Measurements from ENCODE around the gene PROM1. TPM values are rescaled to one million over a fixed set of nuclear protein-coding genes. Genes with fewer than 3 reads are reported as not detected.

The PROM1 gene
- total and polyA plus RNA-seq, 12 donors, result 1.2 to 19.3 (median 3.4) TPM

GRCh38 chr4:15963001-15963451 lies 120.8 kb downstream of the PROM1 start, which contains the start of gene FGFBP2:
FGFBP2 (minus strand) TSS chr4:15963175; CDS start chr4:15963129, 46 bp downstream.
- intact Hi-C loops (cut with DNase I), result loop anchor here in 5 of 10 donors (5.0 kb wide), 1 partner anchor 39 kb away; no protein-coding TSS in a partner anchor
- peak; percentile 30 to 56 for DNase-seq
- Histone ChIP-seq H3K27me3 (no peaks in the 10 kb centered on the region), H3K27ac (no peak within 1 kb of the TSS), H3K36me3 (no peaks in the 10 kb centered on the region), H3K9me3 (peaks cover 0 to 10% (median 0%) of the 10 kb centered on the region in 11 donors), H3K4me3 (peak within 1 kb of the TSS in 1 of 10 donors; percentile 5), H3K4me1 (peaks cover 0 to 20% (median 8%) of the 10 kb centered on the region in 9 donors)
- peak; percentile 64 to 79 (median 72) for ATAC-seq
- 40 to 42% methylated on average over 9 of the region's 9 CpGs for WGBS, 2 donors
- peak in 7 of 9 donors; percentile 37 to 53 (median 45) for TF ChIP-seq CTCF (IDR thresholded peaks at IDR 0.05)

- Histone ChIP-seq H3K27ac (no peak overlapping the region), H3K36me3 (no peaks in the 10 kb centered on the region), H3K27me3 (no peaks in the 10 kb centered on the region), H3K4me1 (peaks cover 0 to 20% (median 8%) of the 10 kb centered on the region in 9 donors), H3K4me3 (peak overlapping the region in 1 of 10 donors; percentile 2), H3K9me3 (peaks cover 0 to 10% (median 0%) of the 10 kb centered on the region in 11 donors)
- WGBS, 2 donors, result 84 to 85% methylated on average over 16 of the region's 16 CpGs
- peak in 7 of 8 donors; percentile 18 to 65 (median 55) for ATAC-seq
- intact Hi-C loops (cut with DNase I), result loop anchor here in 5 of 10 donors (2.0 to 5.0 kb wide), 2 partner anchors 40 to 79 kb away; no protein-coding TSS in a partner anchor
- no peak for TF ChIP-seq CTCF (IDR thresholded peaks at IDR 0.05)
- DNase-seq, result no peak
These were observed 121.9 kb downstream of the PROM1 start for GRCh38 chr4:15961781-15962510.

GRCh38 chr4:15958562-15958961 lies 125.3 kb downstream of the PROM1 start:
- Histone ChIP-seq H3K4me3 (no peak overlapping the region), H3K4me1 (peaks cover 0 to 19% (median 11%) of the 10 kb centered on the region in 9 donors), H3K9me3 (no peaks in the 10 kb centered on the region), H3K36me3 (no peaks in the 10 kb centered on the region), H3K27ac (no peak overlapping the region), H3K27me3 (no peaks in the 10 kb centered on the region)
- 86 to 90% methylated on average over 2 of the region's 2 CpGs for WGBS, 2 donors
- intact Hi-C loops (cut with DNase I), result loop anchor here in 7 of 10 donors (5.0 kb wide), 6 partner anchors 76 to 481 kb away; no protein-coding TSS in a partner anchor
- ATAC-seq (no peak), DNase-seq (no peak)
- no peak for TF ChIP-seq CTCF (IDR thresholded peaks at IDR 0.05)

- no peaks in the 10 kb centered on the region for H3K36me3 ChIP-seq
- no peak overlapping the region for H3K4me3 ChIP-seq
- ATAC-seq, result peak; percentile 63 to 93 (median 78)
- H3K4me1 ChIP-seq, result peaks cover 0 to 5% (median 0%) of the 10 kb centered on the region in 9 donors
- DNase-seq, result peak; percentile 66 to 78
- peak; percentile 75 to 94 (median 87) for TF ChIP-seq CTCF (IDR thresholded peaks at IDR 0.05)
- no peaks in the 10 kb centered on the region for H3K9me3 ChIP-seq
- H3K27ac ChIP-seq, result no peak overlapping the region
- H3K27me3 ChIP-seq, result no peaks in the 10 kb centered on the region
- intact Hi-C loops (cut with DNase I), result loop anchor here in 9 of 10 donors (1.0 to 5.0 kb wide), 12 partner anchors 74 to 479 kb away; no protein-coding TSS in a partner anchor
- 51 to 53% methylated on average over 9 of the region's 9 CpGs for WGBS, 2 donors
These were observed 127.5 kb downstream of the PROM1 start for GRCh38 chr4:15956179-15956850.

Measured in heart right ventricle (tissue), 16 donors.